Measurements from ENCODE around the gene NSMF. TPM values are rescaled to one million over a fixed set of nuclear protein-coding genes. Genes with fewer than 3 reads are reported as not detected.

NSMF gene
- total RNA-seq, 1 donor from 2014 or later, result 231 TPM

DNA sequence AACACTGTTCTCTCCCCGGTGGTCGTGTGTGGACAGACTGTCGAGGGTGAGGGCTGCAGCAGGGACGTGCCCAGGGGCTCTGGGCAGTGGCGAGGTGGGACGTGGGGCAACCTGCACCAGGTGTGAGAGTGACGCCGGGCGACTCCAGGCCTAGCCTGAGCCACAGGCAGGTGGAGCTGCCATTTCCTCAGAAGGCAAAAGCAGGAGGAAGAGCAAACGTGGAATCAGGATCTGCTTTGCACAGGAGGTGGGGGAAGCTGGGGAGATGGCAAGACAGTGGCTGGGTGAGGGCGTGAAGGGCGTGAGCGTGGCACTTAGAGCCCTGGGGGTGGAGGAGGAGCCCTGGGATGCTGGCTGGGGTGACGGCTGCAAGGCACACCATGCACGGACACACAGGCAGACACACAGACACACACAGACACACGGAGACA is 39.6 kb upstream of the NSMF start:
- intact Hi-C loops (cut with DNase I), result no loop called here
- H3K36me3 ChIP-seq, result peaks cover 0 to 29% of the 10 kb centered on the region in 2 donors
- TF ChIP-seq, protein P1, sequence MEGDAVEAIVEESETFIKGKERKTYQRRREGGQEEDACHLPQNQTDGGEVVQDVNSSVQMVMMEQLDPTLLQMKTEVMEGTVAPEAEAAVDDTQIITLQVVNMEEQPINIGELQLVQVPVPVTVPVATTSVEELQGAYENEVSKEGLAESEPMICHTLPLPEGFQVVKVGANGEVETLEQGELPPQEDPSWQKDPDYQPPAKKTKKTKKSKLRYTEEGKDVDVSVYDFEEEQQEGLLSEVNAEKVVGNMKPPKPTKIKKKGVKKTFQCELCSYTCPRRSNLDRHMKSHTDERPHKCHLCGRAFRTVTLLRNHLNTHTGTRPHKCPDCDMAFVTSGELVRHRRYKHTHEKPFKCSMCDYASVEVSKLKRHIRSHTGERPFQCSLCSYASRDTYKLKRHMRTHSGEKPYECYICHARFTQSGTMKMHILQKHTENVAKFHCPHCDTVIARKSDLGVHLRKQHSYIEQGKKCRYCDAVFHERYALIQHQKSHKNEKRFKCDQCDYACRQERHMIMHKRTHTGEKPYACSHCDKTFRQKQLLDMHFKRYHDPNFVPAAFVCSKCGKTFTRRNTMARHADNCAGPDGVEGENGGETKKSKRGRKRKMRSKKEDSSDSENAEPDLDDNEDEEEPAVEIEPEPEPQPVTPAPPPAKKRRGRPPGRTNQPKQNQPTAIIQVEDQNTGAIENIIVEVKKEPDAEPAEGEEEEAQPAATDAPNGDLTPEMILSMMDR (IDR thresholded peaks at IDR 0.05), result no peak

DNA sequence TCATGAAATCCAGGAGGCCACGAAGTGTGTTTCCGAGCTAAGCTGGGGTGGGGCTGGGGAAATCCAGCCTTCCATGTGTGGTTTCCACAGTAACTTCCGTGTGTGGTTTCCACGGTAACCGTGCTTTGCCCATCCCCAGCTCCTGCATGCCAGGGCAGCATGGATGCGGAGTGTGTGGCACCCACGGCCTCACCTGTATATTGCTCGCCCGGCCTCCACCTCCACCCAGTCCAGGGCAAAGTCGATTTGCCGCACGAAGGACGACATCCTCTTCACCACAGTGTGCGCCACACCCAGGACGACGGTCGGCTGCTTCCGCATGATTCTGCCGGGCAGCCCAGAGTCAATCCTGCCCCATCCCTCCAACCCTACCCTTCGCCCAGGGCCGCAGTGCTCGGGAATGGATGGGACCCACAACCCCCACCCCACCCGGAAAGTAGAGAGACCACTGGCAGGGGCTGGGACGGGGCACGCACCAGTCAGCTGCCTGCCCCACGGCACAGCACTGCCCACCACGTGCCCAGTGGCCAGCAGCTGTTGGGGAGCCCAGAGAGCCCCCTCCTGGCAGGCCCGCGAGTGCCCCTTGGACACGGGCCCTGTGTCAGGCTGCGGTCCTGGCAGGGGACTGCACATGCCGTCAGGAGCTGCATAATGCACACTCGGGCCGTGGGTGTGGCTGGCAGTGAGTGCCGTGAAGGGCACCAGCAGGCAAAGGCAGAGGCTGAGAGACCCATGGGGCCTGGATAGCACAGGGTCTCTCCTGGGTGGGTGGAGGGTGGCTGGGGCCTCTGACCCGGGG is 39.0 kb upstream of the NSMF start:
- no peak for DNase-seq (ENCODE audit: low spot score in 2 of 2)
- TF ChIP-seq, protein P1 (IDR thresholded peaks at IDR 0.05), result no peak
- intact Hi-C loops (cut with DNase I), result no loop called here

More for the DNA sequence above, 39.6 kb upstream of the NSMF start:
- H3K27ac ChIP-seq, result no peak overlapping the region
- H3K4me1 ChIP-seq, result no peaks in the 10 kb centered on the region
- H3K4me3 ChIP-seq, result no peak overlapping the region
- no peak for DNase-seq (ENCODE audit: low spot score in 2 of 2)
- no peaks in the 10 kb centered on the region for H3K9me3 ChIP-seq
- H3K27me3 ChIP-seq, result no peaks in the 10 kb centered on the region

DNA sequence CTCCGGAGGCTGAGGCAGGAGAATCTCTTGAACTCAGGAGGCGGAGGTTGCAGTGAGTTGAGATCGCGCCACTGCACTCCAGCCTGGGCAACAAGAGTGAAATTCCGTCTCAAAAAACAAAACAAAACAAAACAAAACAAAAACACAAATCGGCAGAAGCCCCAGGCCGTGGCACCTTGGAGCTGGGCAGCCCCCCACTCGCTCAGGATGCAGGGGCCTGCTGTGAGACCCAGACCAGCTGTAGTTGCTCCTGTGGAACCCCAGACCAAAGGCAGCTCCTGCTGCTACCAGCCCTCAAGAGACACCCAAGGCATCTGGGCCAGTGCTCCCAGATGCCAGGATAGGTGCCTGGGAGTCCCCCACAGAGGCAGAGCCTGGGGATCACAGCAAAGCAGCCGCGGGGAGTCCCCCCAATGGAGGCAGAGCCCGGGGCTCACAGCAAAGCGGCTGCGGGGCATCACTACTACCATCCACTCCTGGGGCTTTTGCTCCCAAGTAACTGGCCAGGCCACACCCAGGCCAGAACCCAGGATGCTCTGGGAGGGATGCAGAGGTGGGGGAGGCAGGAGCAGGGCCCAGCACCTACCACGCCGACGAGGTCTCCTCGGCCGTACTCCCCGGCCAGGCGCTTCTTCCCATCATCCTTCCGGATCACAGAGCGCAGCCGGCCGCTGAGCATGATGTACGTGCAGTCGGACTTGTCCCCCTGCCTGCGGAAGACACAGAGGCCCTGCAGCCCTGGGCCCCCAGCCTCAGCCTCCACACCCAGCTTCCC is 37.7 kb upstream of the NSMF start:
- TF ChIP-seq, protein P1 (IDR thresholded peaks at IDR 0.05), result no peak
- DNase-seq (ENCODE audit: low spot score in 2 of 2), result no peak
- H3K4me1 ChIP-seq, result no peaks in the 10 kb centered on the region
- no peak overlapping the region for H3K27ac ChIP-seq
- H3K27me3 ChIP-seq, result no peaks in the 10 kb centered on the region
- H3K4me3 ChIP-seq, result no peak overlapping the region
- H3K36me3 ChIP-seq, result peaks cover 0 to 29% of the 10 kb centered on the region in 2 donors
- intact Hi-C loops (cut with DNase I), result no loop called here
- no peaks in the 10 kb centered on the region for H3K9me3 ChIP-seq

More for the DNA sequence above, 39.0 kb upstream of the NSMF start:
- Histone ChIP-seq H3K9me3 (no peaks in the 10 kb centered on the region), H3K27me3 (no peaks in the 10 kb centered on the region), H3K36me3 (peaks cover 0 to 29% of the 10 kb centered on the region in 2 donors), H3K27ac (no peak overlapping the region), H3K4me3 (no peak overlapping the region), H3K4me1 (no peaks in the 10 kb centered on the region)

DNA sequence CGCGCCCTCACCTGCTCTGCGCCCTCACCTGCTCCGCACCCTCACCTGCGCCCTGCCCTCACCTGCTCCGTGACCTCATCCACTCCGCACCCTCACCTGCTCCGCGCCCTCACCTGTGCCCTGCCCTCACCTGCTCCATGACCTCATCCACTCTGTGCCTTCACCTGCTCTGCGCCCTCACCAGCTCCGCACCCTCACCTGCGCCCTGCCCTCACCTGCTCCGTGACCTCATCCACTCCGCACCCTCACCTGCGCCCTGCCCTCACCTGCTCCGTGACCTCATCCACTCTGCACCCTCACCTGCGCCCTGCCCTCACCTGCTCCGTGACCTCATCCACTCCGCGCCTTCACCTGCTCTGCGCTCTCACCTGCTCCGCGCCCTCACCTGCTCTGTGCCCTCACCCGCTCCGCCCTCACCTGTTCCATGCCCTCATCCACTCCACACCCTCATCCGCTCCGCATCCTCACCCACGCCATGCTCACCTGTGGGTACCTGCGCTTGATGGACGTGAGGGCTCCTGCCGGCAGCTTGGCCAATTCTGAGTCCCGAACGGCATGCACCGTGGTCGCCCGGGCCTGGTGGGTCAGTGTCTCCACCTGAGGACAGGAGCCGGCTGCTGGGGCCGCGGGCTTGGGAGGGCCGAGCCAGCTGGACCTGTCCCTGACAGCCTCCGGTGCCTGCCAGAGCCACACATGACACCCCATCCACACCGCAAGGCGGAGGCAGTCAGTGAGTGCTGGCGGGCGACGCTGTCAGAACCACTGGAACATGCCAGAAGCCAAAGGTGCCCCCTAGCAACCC is 35.6 kb upstream of the NSMF start:
- Histone ChIP-seq H3K27ac (no peak overlapping the region), H3K4me1 (no peaks in the 10 kb centered on the region), H3K36me3 (peaks cover 0 to 24% of the 10 kb centered on the region in 2 donors), H3K9me3 (no peaks in the 10 kb centered on the region), H3K4me3 (no peak overlapping the region), H3K27me3 (no peaks in the 10 kb centered on the region)
- DNase-seq (ENCODE audit: low spot score in 2 of 2), result no peak
- intact Hi-C loops (cut with DNase I), result no loop called here
- TF ChIP-seq, protein P1 (IDR thresholded peaks at IDR 0.05), result no peak

DNA sequence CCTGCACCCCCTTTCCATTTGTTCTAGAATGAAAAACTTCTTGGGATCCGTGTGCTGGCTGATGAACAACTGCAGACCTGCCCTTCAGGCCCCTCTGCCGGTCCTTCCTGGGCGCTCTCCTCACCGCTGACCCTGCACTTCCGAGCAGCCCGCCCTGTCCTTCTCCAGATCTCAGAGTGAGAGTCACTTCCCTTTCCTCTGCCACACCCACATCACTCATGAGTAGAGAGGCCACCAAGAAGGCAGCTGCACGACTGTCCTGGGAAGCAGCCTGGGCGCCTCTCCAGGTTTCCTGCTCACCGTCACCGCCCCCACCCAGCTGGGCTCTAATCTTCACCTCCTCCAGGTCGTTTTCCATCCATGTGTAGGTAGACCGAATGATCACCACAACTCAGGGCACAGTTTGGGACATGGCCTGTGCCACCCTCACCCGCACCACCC is 35.0 kb upstream of the NSMF start:
- DNase-seq (ENCODE audit: low spot score in 2 of 2), result no peak
- no peak overlapping the region for H3K4me3 ChIP-seq

More for the DNA sequence above, 35.0 kb upstream of the NSMF start:
- H3K9me3 ChIP-seq, result no peaks in the 10 kb centered on the region
- H3K4me1 ChIP-seq, result no peaks in the 10 kb centered on the region
- peaks cover 0 to 24% of the 10 kb centered on the region in 2 donors for H3K36me3 ChIP-seq
- H3K27ac ChIP-seq, result no peak overlapping the region
- H3K27me3 ChIP-seq, result no peaks in the 10 kb centered on the region
- intact Hi-C loops (cut with DNase I), result no loop called here
- TF ChIP-seq, protein P1 (IDR thresholded peaks at IDR 0.05), result no peak
